Endothelial cell of umbilical vein (primary cell): ENCODE results near the gene KRT6A.

Experiments
- CTCF ChIP-seq, 2 donors: IDR thresholded peaks; 1 replicate in 1 of 2; 2 replicates in 1 of 2; pipeline ENCODE4 v1.5.1; 2011; ENCODE audit warnings: low read length in 2 of 2, mild to moderate bottlenecking in 2 of 2, moderate library complexity in 2 of 2, control low read depth in 1 of 2, inconsistent platforms in 1 of 2, low read depth in 1 of 2; ENCODE audit not compliant: insufficient read depth in 1 of 2; ENCODE audit errors: extremely low read depth in 1 of 2
- EZH2 ChIP-seq: IDR thresholded peaks from 2 replicates; pipeline ENCODE4 v1.6.1; 2012; ENCODE audit warnings: borderline replicate concordance, low read depth, mild to moderate bottlenecking, moderate library complexity, low read length, inconsistent platforms; ENCODE audit not compliant: severe bottlenecking
- FOS ChIP-seq: IDR thresholded peaks from 2 replicates; pipeline ENCODE4 v1.6.1; 2011; ENCODE audit warnings: mild to moderate bottlenecking, low read length, moderate library complexity, borderline replicate concordance; ENCODE audit not compliant: insufficient read depth
- MAX ChIP-seq: IDR thresholded peaks from 2 replicates; pipeline ENCODE4 v1.6.1; 2011; ENCODE audit not compliant: insufficient read depth, insufficient read length
- MYC ChIP-seq: IDR thresholded peaks from one replicate; pipeline ENCODE4 v1.6.1; 2011; ENCODE audit warnings: mild to moderate bottlenecking, low read depth, low read length
- POLR2A ChIP-seq: IDR thresholded peaks from 2 replicates; pipeline ENCODE4 v1.6.1; 2012; ENCODE audit warnings: low read depth, mild to moderate bottlenecking, control low read depth, low read length
- POLR2AphosphoS5 ChIP-seq: IDR thresholded peaks from 2 replicates; pipeline ENCODE4 v1.6.1; 2012; ENCODE audit warnings: low read depth, mild to moderate bottlenecking, control low read depth, low read length, moderate library complexity; ENCODE audit not compliant: insufficient read depth

- TF ChIP-seq CTCF (IDR thresholded peaks at IDR 0.05; ENCODE audit: extremely low read depth in 1 of 2, insufficient read depth in 1 of 2, low read depth in 1 of 2, low read length in 2 of 2) (no peak), EZH2 (no peak), POLR2AphosphoS5 (no peak), POLR2A (no peak), FOS (no peak), MAX (no peak), MYC (no peak)
These were observed 37.3 kb upstream of the KRT6A start for GRCh38 chr12:52530366-52530765.
